IMR-90 (cell line): ENCODE measurements around the gene KCNIP1. TPM values are rescaled to one million over a fixed set of nuclear protein-coding genes. Genes with fewer than 3 reads are reported as not detected.

Experiments used
- ATAC-seq: fragments of 200-7000 bp; cut with Tn5 transposase; 2 replicates; pipeline ENCODE4 v1.9.1; 2020; ENCODE audit warnings: low read depth, mild to moderate bottlenecking, moderate library complexity
- BruUV-seq: library from RNA; stranded (reverse); fragments of 400-500 nt; replicated peaks from 2 replicates; lab custom pipeline; 2021; lab: Mats Ljungman, UMichigan
- CTCF ChIA-PET: fragments of 300-600 bp; formaldehyde crosslinking; extraction: SDS; loops from one replicate; lab custom pipeline; 2021; ENCODE audit warnings: antibody characterized with exemption; lab: Yijun Ruan, JAX
- POLR2A ChIA-PET: fragments of 300-600 bp; sonication (Branson Sonifier 250); formaldehyde crosslinking; loops from one replicate; lab custom pipeline; 2022; ENCODE audit warnings: antibody characterized with exemption; ENCODE audit not compliant: unreplicated experiment; lab: Charles Lee
- DNase-seq: peaks from one replicate; pipeline ENCODE4 v3.0.0; 2013
- H2AFZ ChIP-seq: replicated peaks from 2 replicates; pipeline ENCODE3; 2013; ENCODE audit warnings: low read length, mild to moderate bottlenecking; ENCODE audit not compliant: poor library complexity
- H2AK5ac ChIP-seq: 2 replicates; pipeline ENCODE4 v1.6.1; 2013; ENCODE audit warnings: low read depth, low read length, inconsistent platforms
- H2AK9ac ChIP-seq: replicated peaks from 2 replicates; pipeline ENCODE3; 2013; ENCODE audit warnings: mild to moderate bottlenecking, low read depth, low read length, moderate library complexity; ENCODE audit not compliant: poor library complexity
- H2BK120ac ChIP-seq: 2 replicates; pipeline ENCODE4 v1.6.1; 2013; ENCODE audit warnings: low read depth, low read length, inconsistent platforms
- H2BK15ac ChIP-seq: 3 replicates; pipeline ENCODE4 v1.6.1; 2013; ENCODE audit warnings: low read depth, low read length, inconsistent platforms
- H2BK20ac ChIP-seq: 2 replicates; pipeline ENCODE4 v1.6.1; 2013; ENCODE audit warnings: low read depth, mild to moderate bottlenecking, inconsistent platforms, low read length, moderate library complexity
- H2BK5ac ChIP-seq: 2 replicates; pipeline ENCODE4 v1.6.1; 2013; ENCODE audit warnings: mild to moderate bottlenecking, low read depth, low read length, inconsistent platforms; ENCODE audit not compliant: poor library complexity, severe bottlenecking
- H3K14ac ChIP-seq: replicated peaks from 2 replicates; pipeline ENCODE4 v1.6.1; 2013; ENCODE audit warnings: low read depth, low read length, inconsistent platforms
- H3K18ac ChIP-seq: 2 replicates; pipeline ENCODE4 v1.6.1; 2013; ENCODE audit warnings: low read depth, low read length, control low read depth
- H3K23ac ChIP-seq: 2 replicates; pipeline ENCODE4 v1.6.1; 2013; ENCODE audit warnings: low read depth, low read length, inconsistent platforms
- H3K27ac ChIP-seq: 2 replicates; pipeline ENCODE4 v1.5.1; 2013; ENCODE audit warnings: mild to moderate bottlenecking, control low read depth, low read length; ENCODE audit not compliant: insufficient read depth
- H3K27me3 ChIP-seq: 2 replicates; pipeline ENCODE4 v1.6.1; 2013; ENCODE audit warnings: low read length; ENCODE audit not compliant: control insufficient read depth, insufficient read depth
- H3K36me3 ChIP-seq: 2 replicates; pipeline ENCODE4 v1.6.1; 2013; ENCODE audit warnings: low read length, mixed read lengths; ENCODE audit not compliant: control insufficient read depth, insufficient read depth
- H3K4ac ChIP-seq: 2 replicates; pipeline ENCODE4 v1.6.1; 2013; ENCODE audit warnings: low read depth, low read length, inconsistent platforms
- H3K4me1 ChIP-seq: 2 replicates; pipeline ENCODE4 v1.6.1; 2013; ENCODE audit warnings: low read length, mixed read lengths; ENCODE audit not compliant: control insufficient read depth, insufficient read depth
- H3K4me2 ChIP-seq: 2 replicates; pipeline ENCODE4 v1.6.1; 2013; ENCODE audit warnings: low read depth, mild to moderate bottlenecking, control low read depth, low read length, moderate library complexity
- H3K4me3 ChIP-seq: 2 replicates; pipeline ENCODE4 v1.5.1; 2013; ENCODE audit warnings: low read depth, mild to moderate bottlenecking, control low read depth, low read length, moderate library complexity; ENCODE audit not compliant: insufficient read depth
- H3K56ac ChIP-seq: 2 replicates; pipeline ENCODE4 v1.6.1; 2013; ENCODE audit warnings: low read length, inconsistent platforms; ENCODE audit not compliant: insufficient read depth; ENCODE audit errors: extremely low read depth
- H3K79me1 ChIP-seq, 2 experiments: 2 replicates each; pipeline ENCODE4 v1.6.1; 2013; ENCODE audit warnings: low read length in 2 of 2, inconsistent platforms in 1 of 2, low read depth in 1 of 2
- H3K9ac ChIP-seq: 2 replicates; pipeline ENCODE4 v1.6.1; 2013; ENCODE audit warnings: low read depth, low read length, control low read depth
- H3K9me1 ChIP-seq: 2 replicates; pipeline ENCODE4 v1.6.1; 2013; ENCODE audit warnings: low read length, inconsistent platforms; ENCODE audit not compliant: insufficient read depth
- H3K9me3 ChIP-seq: 2 replicates; pipeline ENCODE4 v1.6.1; 2013; ENCODE audit warnings: low read length; ENCODE audit not compliant: control insufficient read depth, insufficient read depth
- H4K20me1 ChIP-seq: 2 replicates; pipeline ENCODE4 v1.6.1; 2013; ENCODE audit warnings: low read length, inconsistent platforms; ENCODE audit not compliant: insufficient read depth
- H4K5ac ChIP-seq: 2 replicates; pipeline ENCODE4 v1.6.1; 2013; ENCODE audit warnings: mild to moderate bottlenecking, low read depth, low read length, control low read depth
- H4K8ac ChIP-seq, 2 experiments: 2 replicates each; pipeline ENCODE4 v1.6.1; 2013; ENCODE audit warnings: low read depth in 2 of 2, low read length in 2 of 2, control low read depth in 1 of 2, inconsistent platforms in 1 of 2
- H4K91ac ChIP-seq: 2 replicates; pipeline ENCODE4 v1.6.1; 2013; ENCODE audit warnings: low read depth, low read length, inconsistent platforms; ENCODE audit not compliant: insufficient read depth
- BHLHE40 ChIP-seq: fragments of 150-350 bp; IDR thresholded peaks from 2 replicates; pipeline ENCODE4 v1.6.1; 2016; ENCODE audit warnings: mild to moderate bottlenecking, low read depth, low read length
- CEBPB ChIP-seq: IDR thresholded peaks from 2 replicates; pipeline ENCODE4 v1.6.1; 2012; ENCODE audit warnings: low read depth, low read length, improper control_type of control experiment
- CHD1 ChIP-seq: IDR thresholded peaks from 2 replicates; pipeline ENCODE4 v1.6.1; 2012; ENCODE audit warnings: low read depth, low read length, improper control_type of control experiment
- CTCF ChIP-seq: conservative IDR thresholded peaks from 2 replicates; pipeline ENCODE4 v1.5.1; 2012; ENCODE audit warnings: mild to moderate bottlenecking, low read depth, low read length, improper control_type of control experiment
- ELK1 ChIP-seq: fragments of 150-350 bp; IDR thresholded peaks from 2 replicates; pipeline ENCODE4 v1.6.1; 2016; ENCODE audit warnings: low read depth, mild to moderate bottlenecking, low read length, moderate library complexity, borderline replicate concordance
- MAZ ChIP-seq: IDR thresholded peaks from 2 replicates; pipeline ENCODE4 v1.6.1; 2012; ENCODE audit warnings: low read depth, mild to moderate bottlenecking, low read length, improper control_type of control experiment, moderate library complexity, borderline replicate concordance
- MXI1 ChIP-seq: IDR thresholded peaks from 2 replicates; pipeline ENCODE4 v1.6.1; 2012; ENCODE audit warnings: low read depth, mild to moderate bottlenecking, low read length, moderate library complexity, borderline replicate concordance
- NFE2L2 ChIP-seq: fragments of 150-350 bp; IDR thresholded peaks from 2 replicates; pipeline ENCODE4 v1.6.1; 2016; ENCODE audit warnings: low read depth, mild to moderate bottlenecking, low read length
- POLR2A ChIP-seq: IDR thresholded peaks from 2 replicates; pipeline ENCODE4 v1.6.1; 2012; ENCODE audit warnings: mild to moderate bottlenecking, low read depth, low read length
- RAD21 ChIP-seq: IDR thresholded peaks from 2 replicates; pipeline ENCODE4 v1.6.1; 2012; ENCODE audit warnings: low read length, improper control_type of control experiment
- RCOR1 ChIP-seq: IDR thresholded peaks from 2 replicates; pipeline ENCODE4 v1.6.1; 2012; ENCODE audit warnings: mild to moderate bottlenecking, low read length, improper control_type of control experiment; ENCODE audit not compliant: insufficient replicate concordance
- RFX5 ChIP-seq: IDR thresholded peaks from 2 replicates; pipeline ENCODE4 v1.8.0; 2012; ENCODE audit warnings: low read depth, mild to moderate bottlenecking, low read length, moderate library complexity
- USF2 ChIP-seq: fragments of 150-350 bp; IDR thresholded peaks from 2 replicates; pipeline ENCODE4 v1.6.1; 2017; ENCODE audit warnings: mild to moderate bottlenecking, antibody characterized with exemption, low read length, low read depth
- WGBS, 2 experiments: methylation state at CpG; one replicate each; pipeline versions ENCODE4 v1.1.5 to v1.1.7; 2013; ENCODE audit warnings: missing lambda C conversion rate in 2 of 2; ENCODE audit not compliant: insufficient read length in 1 of 2; ENCODE audit errors: extremely low coverage in 2 of 2; 5-methylcytosine and 5-hydroxymethylcytosine counted together
- dilution Hi-C: fragments of 300-500 bp; cut with HindIII; formaldehyde crosslinking; loops from one replicate; pipeline ENCODE4 v1.14.3; 2018; ENCODE audit warnings: low sequenced_read_pairs; ENCODE audit not compliant: unreplicated experiment
- in situ Hi-C: fragments of 300-500 bp; cut with MboI; formaldehyde crosslinking; loops from 3 replicates; pipeline ENCODE4 v1.14.3; 2019; ENCODE audit warnings: low sequenced_read_pairs, inconsistent platforms, mixed read lengths
- intact Hi-C: fragments of 100-400 bp; cut with micrococcal nuclease; formaldehyde crosslinking; loops from 2 replicates; pipeline ENCODE4 v1.10.0; 2022
- polyA plus RNA-seq, 3 experiments: library from polyadenylated mRNA; depleted of rRNA; stranded (reverse); fragments of >200 nt; gene quantifications; 2 replicates each; pipeline ENCODE4 v1.2.3, GENCODE V29; 2012; ENCODE audit warnings: low replicate concordance in 1 of 3
- total RNA-seq: library from RNA; depleted of rRNA; stranded (reverse); fragments of >200 nt; gene quantifications from 2 replicates; pipeline ENCODE4 v1.2.3, GENCODE V29; 2012

KCNIP1 gene
- total and polyA plus RNA-seq, 2 of the 4 experiments (the other 2 are of a cell fraction): not detected

GRCh38 chr5:170741801-170742200, 238.0 kb downstream of the KCNIP1 start:
- Histone ChIP-seq H3K9ac (no peak overlapping the region), H3K4me2 (no peak overlapping the region), H3K14ac (no peak overlapping the region), H3K36me3 (no peaks in the 10 kb centered on the region), H2BK15ac (no peak overlapping the region), H3K4me3 (no peak overlapping the region), H2AK5ac (no peak overlapping the region), H3K4me1 (peaks cover 2% of the 10 kb centered on the region; the same call in 1 of the 2 replicates), H3K27ac (no peak overlapping the region), H3K9me1 (no peaks in the 10 kb centered on the region), H2AFZ (no peak overlapping the region), H4K8ac (no peak overlapping the region), H2BK5ac (no peak overlapping the region), H3K27me3 (peaks cover 2% of the 10 kb centered on the region; the same call in 1 of the 2 replicates), H3K56ac (no peak overlapping the region), H3K18ac (no peak overlapping the region), H3K79me1 (no peaks in the 10 kb centered on the region), H2AK9ac (peak overlapping the region; percentile 63), H2BK20ac (no peak overlapping the region), H4K5ac (no peak overlapping the region), H3K4ac (no peak overlapping the region), H4K91ac (no peak overlapping the region), H4K20me1 (no peaks in the 10 kb centered on the region), H2BK120ac (no peak overlapping the region), H3K23ac (no peak overlapping the region), H3K9me3 (no peaks in the 10 kb centered on the region)
- in situ Hi-C loops: no loop called here
- ATAC-seq (no peak), DNase-seq (no peak)
- 20% methylated on average over 1 of the region's 8 CpGs; no CpG with 5 or more reads in 1 of the 2 experiments for WGBS, 2 experiments
- dilution Hi-C loops: no loop called here
- intact Hi-C loops: no loop called here
- TF ChIP-seq NFE2L2 (no peak), CHD1 (no peak), USF2 (no peak), ELK1 (no peak), MAZ (no peak), BHLHE40 (no peak), RAD21 (no peak), POLR2A (no peak), MXI1 (no peak), CEBPB (no peak), CTCF (no peak), RCOR1 (no peak), RFX5 (no peak)
- no TSS peak for BruUV-seq
- CTCF ChIA-PET: no interaction called here
- POLR2A ChIA-PET: no interaction called here
